Tibial nerve (tissue), 4 donors: ENCODE measurements around the gene PRPF19. TPM values are rescaled to one million over a fixed set of nuclear protein-coding genes. Genes with fewer than 3 reads are reported as not detected.

Experiments used
- DNase-seq, 2 donors: peaks; one replicate each; pipeline ENCODE4 v3.0.0-alpha.2; 2019; ENCODE audit warnings: low spot score in 2 of 2
- H3K27ac ChIP-seq, 4 donors: fragments of 200-600 bp; sonication (generic) in 3 of 4; one replicate each; pipeline ENCODE4 v1.5.1; 2017 to 2019; ENCODE audit warnings: mild to moderate bottlenecking in 1 of 4
- H3K27me3 ChIP-seq, 2 donors: fragments of 200-600 bp; sonication (generic) in 1 of 2; one replicate each; pipeline versions ENCODE4 v1.5.1 to v1.6.0; 2017 to 2019
- H3K36me3 ChIP-seq, 3 donors: fragments of 200-600 bp; sonication (generic); one replicate each; pipeline ENCODE4 v1.5.1; 2018 to 2019
- H3K4me1 ChIP-seq, 4 donors: fragments of 200-600 bp; sonication (generic) in 3 of 4; one replicate each; pipeline ENCODE4 v1.5.1; 2017 to 2019
- H3K4me3 ChIP-seq, 4 donors: fragments of 200-600 bp; sonication (generic) in 3 of 4; one replicate each; pipeline ENCODE4 v1.5.1; 2017 to 2019; ENCODE audit warnings: mild to moderate bottlenecking in 1 of 4, moderate library complexity in 1 of 4
- H3K9me3 ChIP-seq, 4 donors: fragments of 200-600 bp; sonication (generic) in 3 of 4; one replicate each; pipeline ENCODE4 v1.5.1; 2017 to 2019
- CTCF ChIP-seq, 5 experiments: fragments of 200-600 bp in 3 of 5; fragments of 450-650 bp in 2 of 5; sonication (generic) in 3 of 5; IDR thresholded peaks; one replicate each; pipeline ENCODE4 v1.5.1; 2016 to 2019; ENCODE audit warnings: antibody characterized with exemption in 5 of 5, mild to moderate bottlenecking in 3 of 5, moderate library complexity in 2 of 5
- EP300 ChIP-seq, 2 donors: sonication (generic); formaldehyde crosslinking; IDR thresholded peaks; one replicate each; pipeline ENCODE4 v1.6.1; 2017; ENCODE audit warnings: antibody characterized with exemption in 2 of 2, mild to moderate bottlenecking in 1 of 2
- POLR2A ChIP-seq, 2 donors: fragments of 450-650 bp; IDR thresholded peaks; one replicate each; pipeline ENCODE4 v1.6.1; 2017; ENCODE audit warnings: antibody characterized with exemption in 2 of 2, mild to moderate bottlenecking in 2 of 2, moderate library complexity in 2 of 2
- WGBS, 2 donors: methylation state at CpG; one replicate each; pipeline ENCODE4 v1.1.5; 2018; 5-methylcytosine and 5-hydroxymethylcytosine counted together
- total RNA-seq, 4 donors: library from RNA; depleted of rRNA; stranded (reverse); fragments of >200 nt; gene quantifications; one replicate each; pipeline ENCODE4 v1.1.0, GENCODE V29; 2016

The PRPF19 gene
- total RNA-seq, 4 donors from 2014 or later, result 49.6 to 92.0 (median 55.5) TPM

GRCh38 chr11:60924110-60924905, 17.9 kb upstream of the PRPF19 start, which contains the start of gene TMEM132A:
Gene TMEM132A, plus strand, starts transcription at chr11:60924460. Its CDS starts 174 bp downstream, at chr11:60924634.
- H3K27me3 ChIP-seq, result peaks cover 0 to 11% of the 10 kb centered on the region in 2 donors
- peak within 1 kb of the TSS in 1 of 4 donors; percentile 56 for H3K27ac ChIP-seq
- peaks cover 0 to 57% (median 29%) of the 10 kb centered on the region in 3 donors for H3K36me3 ChIP-seq
- WGBS, 2 donors, result 1 to 2% methylated on average over 31 to 63 of the region's 69 CpGs
- TF ChIP-seq CTCF (IDR thresholded peaks at IDR 0.05) (peak in 1 of 5 experiments; percentile 25), POLR2A (IDR thresholded peaks at IDR 0.05) (peak in 1 of 2 donors; percentile 37), EP300 (IDR thresholded peaks at IDR 0.05) (peak in 1 of 2 donors; percentile 25)
- no peaks in the 10 kb centered on the region for H3K9me3 ChIP-seq
- H3K4me1 ChIP-seq, result peaks cover 0 to 37% (median 25%) of the 10 kb centered on the region in 4 donors
- H3K4me3 ChIP-seq, result peak within 1 kb of the TSS; percentile 53 to 73 (median 62)
- DNase-seq, result no peak

DNA sequence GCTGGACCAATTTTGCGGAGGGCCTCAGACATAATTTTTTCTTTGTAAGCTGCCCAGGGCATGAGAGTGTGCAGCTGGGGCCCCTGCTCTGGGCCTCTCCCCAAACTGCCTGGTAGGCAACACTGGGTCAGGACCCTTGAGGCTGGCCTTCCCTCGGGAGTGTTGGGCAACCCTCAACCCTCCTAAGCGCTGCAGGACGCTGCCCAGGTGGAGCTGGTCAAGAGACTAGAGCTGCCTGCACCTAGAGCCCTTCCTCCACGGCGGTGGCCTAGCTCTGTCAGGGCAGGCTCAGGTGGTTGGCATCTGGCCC, 17.4 kb upstream of the PRPF19 start:
- DNase-seq, result no peak
- Histone ChIP-seq H3K36me3 (peaks cover 0 to 51% (median 29%) of the 10 kb centered on the region in 3 donors), H3K4me1 (peaks cover 0 to 43% (median 29%) of the 10 kb centered on the region in 4 donors), H3K27me3 (peaks cover 0 to 11% of the 10 kb centered on the region in 2 donors), H3K9me3 (no peaks in the 10 kb centered on the region), H3K27ac (peak overlapping the region in 1 of 4 donors; percentile 56), H3K4me3 (peak overlapping the region in 1 of 4 donors; percentile 59)
- WGBS, 2 donors, result 27 to 45% methylated on average over 6 of the region's 6 CpGs
- TF ChIP-seq POLR2A (IDR thresholded peaks at IDR 0.05) (no peak), CTCF (IDR thresholded peaks at IDR 0.05) (no peak), EP300 (IDR thresholded peaks at IDR 0.05) (no peak)

GRCh38 chr11:60923326-60923725, 16.9 kb upstream of the PRPF19 start:
- 62 to 70% methylated on average over 5 of the region's 5 CpGs for WGBS, 2 donors
- no peak for DNase-seq
- peaks cover 0 to 47% (median 31%) of the 10 kb centered on the region in 4 donors for H3K4me1 ChIP-seq
- H3K9me3 ChIP-seq, result no peaks in the 10 kb centered on the region
- peaks cover 0 to 47% (median 29%) of the 10 kb centered on the region in 3 donors for H3K36me3 ChIP-seq
- no peak overlapping the region for H3K4me3 ChIP-seq
- peaks cover 0 to 11% of the 10 kb centered on the region in 2 donors for H3K27me3 ChIP-seq
- no peak for TF ChIP-seq CTCF (IDR thresholded peaks at IDR 0.05)
- TF ChIP-seq POLR2A (IDR thresholded peaks at IDR 0.05), result no peak
- TF ChIP-seq EP300 (IDR thresholded peaks at IDR 0.05), result no peak
- H3K27ac ChIP-seq, result no peak overlapping the region

GRCh38 chr11:60922906-60923305, 16.5 kb upstream of the PRPF19 start:
- H3K27ac ChIP-seq, result no peak overlapping the region
- no peak for TF ChIP-seq POLR2A (IDR thresholded peaks at IDR 0.05)
- no peak for TF ChIP-seq CTCF (IDR thresholded peaks at IDR 0.05)
- no peak for TF ChIP-seq EP300 (IDR thresholded peaks at IDR 0.05)
- H3K4me3 ChIP-seq, result no peak overlapping the region
- 79 to 83% methylated on average over 6 of the region's 6 CpGs for WGBS, 2 donors
- H3K9me3 ChIP-seq, result no peaks in the 10 kb centered on the region
- H3K4me1 ChIP-seq, result peaks cover 0 to 51% (median 31%) of the 10 kb centered on the region in 4 donors
- peaks cover 0 to 11% of the 10 kb centered on the region in 2 donors for H3K27me3 ChIP-seq
- no peak for DNase-seq
- H3K36me3 ChIP-seq, result peaks cover 0 to 48% (median 29%) of the 10 kb centered on the region in 3 donors

GRCh38 chr11:60921777-60922335, 15.5 kb upstream of the PRPF19 start:
- Histone ChIP-seq H3K27me3 (peaks cover 0 to 11% of the 10 kb centered on the region in 2 donors), H3K9me3 (no peaks in the 10 kb centered on the region), H3K4me3 (no peak overlapping the region), H3K4me1 (peaks cover 0 to 62% (median 34%) of the 10 kb centered on the region in 4 donors), H3K27ac (no peak overlapping the region), H3K36me3 (peaks cover 0 to 51% (median 29%) of the 10 kb centered on the region in 3 donors)
- DNase-seq, result no peak
- TF ChIP-seq CTCF (IDR thresholded peaks at IDR 0.05), result no peak
- no peak for TF ChIP-seq EP300 (IDR thresholded peaks at IDR 0.05)
- TF ChIP-seq POLR2A (IDR thresholded peaks at IDR 0.05), result no peak
- 60 to 70% methylated on average over 12 to 23 of the region's 23 CpGs for WGBS, 2 donors
